Measurements from ENCODE around the gene L3MBTL4. TPM values are rescaled to one million over a fixed set of nuclear protein-coding genes. Genes with fewer than 3 reads are reported as not detected.

L3MBTL4 gene
- polyA plus RNA-seq, 1 of the 3 experiments (the other 2 are of a cell fraction) = 0.02 TPM

GRCh38 chr18:6107794-6108193, 306.9 kb downstream of the L3MBTL4 start:
- H3K4me3 ChIP-seq (ENCODE audit: low read depth in 2 of 2, low read length in 1 of 2) = no peak overlapping the region
- WGBS (ENCODE audit: low lambda C conversion rate) = 59% methylated on average over 6 of the region's 6 CpGs
- H3K27me3 ChIP-seq (ENCODE audit: insufficient read depth) = no peaks in the 10 kb centered on the region
- no peaks in the 10 kb centered on the region for H3K9me3 ChIP-seq
- H3K4me1 ChIP-seq (ENCODE audit: control insufficient read depth in 1 of 2, insufficient read depth in 2 of 2, low read depth in 1 of 2, low read length in 1 of 2) = no peaks in the 10 kb centered on the region
- no peak overlapping the region for H3K27ac ChIP-seq (ENCODE audit: low read depth in 2 of 2, low read length in 1 of 2)
- ChIA-PET CTCF (no interaction called here), POLR2A (no interaction called here)
- H3K9ac ChIP-seq = no peak overlapping the region
- H3K9me2 ChIP-seq = no peaks in the 10 kb centered on the region
- no peak overlapping the region for H3K4me2 ChIP-seq
- no peak for TF ChIP-seq FOXJ3 (CRISPR knock-in tag; IDR thresholded peaks at IDR 0.05)
- TF ChIP-seq CHD2 (IDR thresholded peaks at IDR 0.05; ENCODE audit: low read length, partially characterized antibody) = no peak
- H3K36me3 ChIP-seq (replicated peaks in 1 of 2; ENCODE audit: control insufficient read depth in 1 of 2, insufficient read depth in 2 of 2, low read length in 1 of 2) = no peaks in the 10 kb centered on the region
- no peaks in the 10 kb centered on the region for H3F3A ChIP-seq (replicated peaks; ENCODE audit: insufficient read depth)
- H4K20me1 ChIP-seq (ENCODE audit: insufficient read depth) = no peaks in the 10 kb centered on the region
- H2AFZ ChIP-seq (ENCODE audit: low read depth) = no peak overlapping the region
- no peaks in the 10 kb centered on the region for H3K79me2 ChIP-seq (ENCODE audit: insufficient read depth)
- no peak for DNase-seq

GRCh38 chr18:6106091-6106685, 308.5 kb downstream of the L3MBTL4 start:
- TF ChIP-seq EP300 (IDR thresholded peaks at IDR 0.05; ENCODE audit: borderline replicate concordance in 1 of 2, low read depth in 1 of 2, low read length in 1 of 2) = no peak
- TF ChIP-seq ELF1 (IDR thresholded peaks at IDR 0.05) = no peak
- TF ChIP-seq CHD2 (IDR thresholded peaks at IDR 0.05; ENCODE audit: low read length, partially characterized antibody) = no peak
- TF ChIP-seq USF1 (IDR thresholded peaks at IDR 0.05; ENCODE audit: borderline replicate concordance, low read depth) = no peak
- TF ChIP-seq FOXJ3 (CRISPR knock-in tag; IDR thresholded peaks at IDR 0.05) = no peak
- no peak for TF ChIP-seq RFX5 (IDR thresholded peaks at IDR 0.05; ENCODE audit: low read length)
- TF ChIP-seq MEF2A (IDR thresholded peaks at IDR 0.05; ENCODE audit: borderline replicate concordance, low read depth) = no peak
- TF ChIP-seq NFIC (IDR thresholded peaks at IDR 0.05; ENCODE audit: borderline replicate concordance) = no peak
- no peak for TF ChIP-seq TAF1 (IDR thresholded peaks at IDR 0.05; ENCODE audit: borderline replicate concordance, low read depth, low read length)
- no peak for TF ChIP-seq IRF3 (IDR thresholded peaks at IDR 0.05; ENCODE audit: low read depth, low read length)
- TF ChIP-seq TCF12 (IDR thresholded peaks at IDR 0.05) = no peak
- TF ChIP-seq MXI1 (IDR thresholded peaks at IDR 0.05; ENCODE audit: low read depth, low read length) = no peak
- no peak for TF ChIP-seq NRF1 (IDR thresholded peaks at IDR 0.05; ENCODE audit: low read depth, low read length)
- no peak for TF ChIP-seq GABPA (IDR thresholded peaks at IDR 0.05; ENCODE audit: low read depth)
- no peak for TF ChIP-seq MAX (IDR thresholded peaks at IDR 0.05; ENCODE audit: low read depth)
- Histone ChIP-seq H4K20me1 (ENCODE audit: insufficient read depth) (no peaks in the 10 kb centered on the region), H3K9me2 (no peaks in the 10 kb centered on the region), H3K9me3 (no peaks in the 10 kb centered on the region), H3K4me1 (ENCODE audit: control insufficient read depth in 1 of 2, insufficient read depth in 2 of 2, low read depth in 1 of 2, low read length in 1 of 2) (no peaks in the 10 kb centered on the region), H3K9ac (no peak overlapping the region), H2AFZ (ENCODE audit: low read depth) (no peak overlapping the region), H3K27ac (ENCODE audit: low read depth in 2 of 2, low read length in 1 of 2) (no peak overlapping the region), H3K79me2 (ENCODE audit: insufficient read depth) (no peaks in the 10 kb centered on the region), H3K4me3 (ENCODE audit: low read depth in 2 of 2, low read length in 1 of 2) (no peak overlapping the region), H3F3A (replicated peaks; ENCODE audit: insufficient read depth) (no peaks in the 10 kb centered on the region), H3K36me3 (replicated peaks in 1 of 2; ENCODE audit: control insufficient read depth in 1 of 2, insufficient read depth in 2 of 2, low read length in 1 of 2) (no peaks in the 10 kb centered on the region), H3K27me3 (ENCODE audit: insufficient read depth) (no peaks in the 10 kb centered on the region), H3K4me2 (no peak overlapping the region)
- WGBS (ENCODE audit: low lambda C conversion rate) = 0% methylated on average over 1 of the region's 1 CpG
- DNase-seq = no peak
- ChIA-PET POLR2A (no interaction called here), CTCF (no interaction called here)

Measured in SK-N-SH (cell line).